Skeletal muscle satellite cell (primary cell): ENCODE results near the gene DCUN1D4.

Experiments used
- H3K27me3 ChIP-seq: 2 replicates; pipeline ENCODE4 v1.7.0; 2013; ENCODE audit warnings: low read length; ENCODE audit not compliant: control insufficient read depth, insufficient read depth
- H3K36me3 ChIP-seq: 2 replicates; pipeline ENCODE4 v1.7.0; 2013; ENCODE audit warnings: mild to moderate bottlenecking, control low read depth, low read length; ENCODE audit not compliant: insufficient read depth
- H3K4me1 ChIP-seq: 2 replicates; pipeline ENCODE4 v1.7.0; 2013; ENCODE audit warnings: low read length; ENCODE audit not compliant: control insufficient read depth, insufficient read depth
- H3K4me2 ChIP-seq: 2 replicates; pipeline ENCODE4 v1.7.0; 2013; ENCODE audit warnings: mild to moderate bottlenecking, low read length
- H3K4me3 ChIP-seq: 2 replicates; pipeline ENCODE4 v1.7.0; 2013; ENCODE audit warnings: low read length
- H3K9ac ChIP-seq: 2 replicates; pipeline ENCODE4 v1.7.0; 2013; ENCODE audit warnings: mild to moderate bottlenecking, low read depth, low read length, moderate library complexity
- H3K9me3 ChIP-seq: replicated peaks from 2 replicates; pipeline ENCODE4 v1.7.0; 2013; ENCODE audit warnings: mild to moderate bottlenecking, control low read depth, low read length

The DCUN1D4 gene

GRCh38 chr4:51843309-51844152, 578 bp downstream of the DCUN1D4 start:
- H3K4me1 ChIP-seq, result peaks cover 32% of the 10 kb centered on the region
- peak overlapping the region; percentile 81 for H3K9ac ChIP-seq
- H3K4me3 ChIP-seq, result peak overlapping the region; percentile 89
- H3K36me3 ChIP-seq, result peaks cover 4% of the 10 kb centered on the region
- H3K9me3 ChIP-seq, result no peaks in the 10 kb centered on the region
- peak overlapping the region; percentile 94 for H3K4me2 ChIP-seq
- no peaks in the 10 kb centered on the region for H3K27me3 ChIP-seq

- peak overlapping the region; percentile 89 for H3K4me3 ChIP-seq
- no peaks in the 10 kb centered on the region for H3K27me3 ChIP-seq
- no peaks in the 10 kb centered on the region for H3K9me3 ChIP-seq
- H3K4me1 ChIP-seq, result peaks cover 32% of the 10 kb centered on the region
- peak overlapping the region; percentile 94 for H3K4me2 ChIP-seq
- peaks cover 6% of the 10 kb centered on the region for H3K36me3 ChIP-seq
- H3K9ac ChIP-seq, result peak overlapping the region; percentile 81
Observed at GRCh38 chr4:51844153-51845054, 1.5 kb downstream of the DCUN1D4 start.

- peak overlapping the region; percentile 94 for H3K4me2 ChIP-seq
- H3K9ac ChIP-seq, result peak overlapping the region; percentile 76
- H3K27me3 ChIP-seq, result no peaks in the 10 kb centered on the region
- H3K9me3 ChIP-seq, result no peaks in the 10 kb centered on the region
- peaks cover 8% of the 10 kb centered on the region for H3K36me3 ChIP-seq
- H3K4me1 ChIP-seq, result peaks cover 31% of the 10 kb centered on the region
- peak overlapping the region; percentile 89 for H3K4me3 ChIP-seq
Observed at GRCh38 chr4:51845055-51845426, 2.1 kb downstream of the DCUN1D4 start.

GRCh38 chr4:51845711-51846110, 2.8 kb downstream of the DCUN1D4 start:
- Histone ChIP-seq H3K27me3 (no peaks in the 10 kb centered on the region), H3K4me1 (peaks cover 24% of the 10 kb centered on the region), H3K9ac (no peak overlapping the region), H3K4me3 (no peak overlapping the region), H3K36me3 (peaks cover 8% of the 10 kb centered on the region), H3K9me3 (no peaks in the 10 kb centered on the region), H3K4me2 (peak overlapping the region; percentile 94)

GRCh38 chr4:51849430-51849829, 6.5 kb downstream of the DCUN1D4 start:
- no peak overlapping the region for H3K4me2 ChIP-seq
- H3K4me1 ChIP-seq, result peaks cover 25% of the 10 kb centered on the region
- H3K27me3 ChIP-seq, result no peaks in the 10 kb centered on the region
- no peak overlapping the region for H3K4me3 ChIP-seq
- H3K9ac ChIP-seq, result no peak overlapping the region
- peaks cover 8% of the 10 kb centered on the region for H3K36me3 ChIP-seq
- no peaks in the 10 kb centered on the region for H3K9me3 ChIP-seq

- no peaks in the 10 kb centered on the region for H3K27me3 ChIP-seq
- no peak overlapping the region for H3K9ac ChIP-seq
- H3K4me2 ChIP-seq, result no peak overlapping the region
- H3K4me3 ChIP-seq, result no peak overlapping the region
- peaks cover 8% of the 10 kb centered on the region for H3K36me3 ChIP-seq
- no peaks in the 10 kb centered on the region for H3K9me3 ChIP-seq
- H3K4me1 ChIP-seq, result peaks cover 20% of the 10 kb centered on the region
Observed at GRCh38 chr4:51850294-51850693, 7.3 kb downstream of the DCUN1D4 start.

- Histone ChIP-seq H3K27me3 (no peaks in the 10 kb centered on the region), H3K4me1 (peaks cover 11% of the 10 kb centered on the region), H3K4me3 (no peak overlapping the region), H3K4me2 (no peak overlapping the region), H3K9me3 (no peaks in the 10 kb centered on the region), H3K36me3 (peaks cover 8% of the 10 kb centered on the region), H3K9ac (no peak overlapping the region)
Observed at GRCh38 chr4:51851090-51851936, 8.4 kb downstream of the DCUN1D4 start.

GRCh38 chr4:51851937-51852290, 9.0 kb downstream of the DCUN1D4 start:
- Histone ChIP-seq H3K4me2 (no peak overlapping the region), H3K4me1 (peaks cover 11% of the 10 kb centered on the region), H3K27me3 (no peaks in the 10 kb centered on the region), H3K9ac (no peak overlapping the region), H3K9me3 (no peaks in the 10 kb centered on the region), H3K36me3 (peaks cover 8% of the 10 kb centered on the region), H3K4me3 (no peak overlapping the region)

- no peak overlapping the region for H3K9ac ChIP-seq
- H3K27me3 ChIP-seq, result no peaks in the 10 kb centered on the region
- H3K4me2 ChIP-seq, result no peak overlapping the region
- H3K36me3 ChIP-seq, result peaks cover 8% of the 10 kb centered on the region
- H3K9me3 ChIP-seq, result no peaks in the 10 kb centered on the region
- H3K4me1 ChIP-seq, result peaks cover 11% of the 10 kb centered on the region
- no peak overlapping the region for H3K4me3 ChIP-seq
Observed at GRCh38 chr4:51853027-51853682, 10.2 kb downstream of the DCUN1D4 start.

- Histone ChIP-seq H3K4me3 (no peak overlapping the region), H3K4me1 (peaks cover 13% of the 10 kb centered on the region), H3K9ac (no peak overlapping the region), H3K36me3 (peaks cover 4% of the 10 kb centered on the region), H3K9me3 (no peaks in the 10 kb centered on the region), H3K27me3 (no peaks in the 10 kb centered on the region), H3K4me2 (no peak overlapping the region)
Observed at GRCh38 chr4:51855270-51855669, 12.3 kb downstream of the DCUN1D4 start.
